ENCODE results near the gene PSORS1C2. TPM values are rescaled to one million over a fixed set of nuclear protein-coding genes. Genes with fewer than 3 reads are reported as not detected.

PSORS1C2 gene
- total RNA-seq, 1 experiment from 2014 or later = 0.55 TPM

- Mint-ChIP-seq H3K27ac (no peak overlapping the region), H3K4me3 (no peak overlapping the region), H3K27me3 (ENCODE audit: low read depth) (peaks cover 10% of the 10 kb centered on the region), H3K9me3 (peaks cover 4% of the 10 kb centered on the region; the same call in 1 of the 2 replicates), H3K36me3 (no peaks in the 10 kb centered on the region), H3K4me1 (peaks cover 37% of the 10 kb centered on the region)
- DNase-seq (ENCODE audit: low spot score) (no peak), ATAC-seq (no peak)
- ChIA-PET POLR2A (interaction anchor here (0.6 kb wide), 1 partner anchor 34 kb away, joined by 3 read pairs; no protein-coding TSS in a partner anchor), CTCF (interaction anchor here (1.1 to 6.8 kb wide), 7 partner anchors 11 to 46 kb away, joined by 4 to 90 read pairs (median 9); partner anchors contain the start of genes C6orf15, PSORS1C1, PSORS1C2 and TCF19)
- TF ChIP-seq CDX4 (CRISPR knock-in tag; IDR thresholded peaks at IDR 0.05; ENCODE audit: borderline replicate concordance) (no peak), HMGXB4 (CRISPR knock-in tag; IDR thresholded peaks at IDR 0.05) (no peak), SMAD3 (CRISPR knock-in tag; IDR thresholded peaks at IDR 0.05; ENCODE audit: borderline replicate concordance) (no peak), ZSCAN18 (CRISPR knock-in tag; IDR thresholded peaks at IDR 0.05) (no peak), KAT7 (CRISPR knock-in tag; IDR thresholded peaks at IDR 0.05; ENCODE audit: borderline replicate concordance) (no peak), CTCF (IDR thresholded peaks at IDR 0.05) (no peak), AFF4 (CRISPR knock-in tag; IDR thresholded peaks at IDR 0.05; ENCODE audit: borderline replicate concordance) (no peak), SMAD4 (CRISPR knock-in tag; IDR thresholded peaks at IDR 0.05) (no peak), FOXP1 (CRISPR knock-in tag; IDR thresholded peaks at IDR 0.05; ENCODE audit: borderline replicate concordance) (no peak), PRDM15 (CRISPR knock-in tag; IDR thresholded peaks at IDR 0.05) (no peak), MAX (CRISPR knock-in tag; IDR thresholded peaks at IDR 0.05) (no peak)
- TF ChIP-seq, protein P1, sequence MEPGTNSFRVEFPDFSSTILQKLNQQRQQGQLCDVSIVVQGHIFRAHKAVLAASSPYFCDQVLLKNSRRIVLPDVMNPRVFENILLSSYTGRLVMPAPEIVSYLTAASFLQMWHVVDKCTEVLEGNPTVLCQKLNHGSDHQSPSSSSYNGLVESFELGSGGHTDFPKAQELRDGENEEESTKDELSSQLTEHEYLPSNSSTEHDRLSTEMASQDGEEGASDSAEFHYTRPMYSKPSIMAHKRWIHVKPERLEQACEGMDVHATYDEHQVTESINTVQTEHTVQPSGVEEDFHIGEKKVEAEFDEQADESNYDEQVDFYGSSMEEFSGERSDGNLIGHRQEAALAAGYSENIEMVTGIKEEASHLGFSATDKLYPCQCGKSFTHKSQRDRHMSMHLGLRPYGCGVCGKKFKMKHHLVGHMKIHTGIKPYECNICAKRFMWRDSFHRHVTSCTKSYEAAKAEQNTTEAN (CRISPR knock-in tag; IDR thresholded peaks at IDR 0.05) = no peak
- TF ChIP-seq, protein P2, sequence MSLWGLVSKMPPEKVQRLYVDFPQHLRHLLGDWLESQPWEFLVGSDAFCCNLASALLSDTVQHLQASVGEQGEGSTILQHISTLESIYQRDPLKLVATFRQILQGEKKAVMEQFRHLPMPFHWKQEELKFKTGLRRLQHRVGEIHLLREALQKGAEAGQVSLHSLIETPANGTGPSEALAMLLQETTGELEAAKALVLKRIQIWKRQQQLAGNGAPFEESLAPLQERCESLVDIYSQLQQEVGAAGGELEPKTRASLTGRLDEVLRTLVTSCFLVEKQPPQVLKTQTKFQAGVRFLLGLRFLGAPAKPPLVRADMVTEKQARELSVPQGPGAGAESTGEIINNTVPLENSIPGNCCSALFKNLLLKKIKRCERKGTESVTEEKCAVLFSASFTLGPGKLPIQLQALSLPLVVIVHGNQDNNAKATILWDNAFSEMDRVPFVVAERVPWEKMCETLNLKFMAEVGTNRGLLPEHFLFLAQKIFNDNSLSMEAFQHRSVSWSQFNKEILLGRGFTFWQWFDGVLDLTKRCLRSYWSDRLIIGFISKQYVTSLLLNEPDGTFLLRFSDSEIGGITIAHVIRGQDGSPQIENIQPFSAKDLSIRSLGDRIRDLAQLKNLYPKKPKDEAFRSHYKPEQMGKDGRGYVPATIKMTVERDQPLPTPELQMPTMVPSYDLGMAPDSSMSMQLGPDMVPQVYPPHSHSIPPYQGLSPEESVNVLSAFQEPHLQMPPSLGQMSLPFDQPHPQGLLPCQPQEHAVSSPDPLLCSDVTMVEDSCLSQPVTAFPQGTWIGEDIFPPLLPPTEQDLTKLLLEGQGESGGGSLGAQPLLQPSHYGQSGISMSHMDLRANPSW (CRISPR knock-in tag; conservative IDR thresholded peaks at IDR 0.05; ENCODE audit: low read depth) = no peak
- TF ChIP-seq, protein P3, sequence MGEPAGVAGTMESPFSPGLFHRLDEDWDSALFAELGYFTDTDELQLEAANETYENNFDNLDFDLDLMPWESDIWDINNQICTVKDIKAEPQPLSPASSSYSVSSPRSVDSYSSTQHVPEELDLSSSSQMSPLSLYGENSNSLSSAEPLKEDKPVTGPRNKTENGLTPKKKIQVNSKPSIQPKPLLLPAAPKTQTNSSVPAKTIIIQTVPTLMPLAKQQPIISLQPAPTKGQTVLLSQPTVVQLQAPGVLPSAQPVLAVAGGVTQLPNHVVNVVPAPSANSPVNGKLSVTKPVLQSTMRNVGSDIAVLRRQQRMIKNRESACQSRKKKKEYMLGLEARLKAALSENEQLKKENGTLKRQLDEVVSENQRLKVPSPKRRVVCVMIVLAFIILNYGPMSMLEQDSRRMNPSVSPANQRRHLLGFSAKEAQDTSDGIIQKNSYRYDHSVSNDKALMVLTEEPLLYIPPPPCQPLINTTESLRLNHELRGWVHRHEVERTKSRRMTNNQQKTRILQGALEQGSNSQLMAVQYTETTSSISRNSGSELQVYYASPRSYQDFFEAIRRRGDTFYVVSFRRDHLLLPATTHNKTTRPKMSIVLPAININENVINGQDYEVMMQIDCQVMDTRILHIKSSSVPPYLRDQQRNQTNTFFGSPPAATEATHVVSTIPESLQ (CRISPR knock-in tag; IDR thresholded peaks at IDR 0.05) = no peak
Measured at GRCh38 chr6:31125586-31126363, 13.1 kb downstream of the PSORS1C2 start.

All from WTC11 (cell line).